HEK293 (cell line): Measurements from ENCODE around the gene ADRB2.

Experiments
- CTCF ChIP-seq: fragments of 450-650 bp; formaldehyde crosslinking; IDR thresholded peaks from 2 replicates; pipeline ENCODE4 v1.5.1; 2016; ENCODE audit warnings: missing biosample characterization, missing genetic modification characterization
- PBX3 ChIP-seq: sonication (generic); formaldehyde crosslinking; IDR thresholded peaks from 2 replicates; pipeline ENCODE4 v1.8.1; 2022; ENCODE audit warnings: mild to moderate bottlenecking, moderate library complexity, missing genetic modification reagents
- PRDM1 ChIP-seq: fragments of 450-650 bp; formaldehyde crosslinking; IDR thresholded peaks from 2 replicates; pipeline ENCODE4; 2016; ENCODE audit warnings: missing biosample characterization, missing genetic modification characterization
- YY1 ChIP-seq: fragments of 450-650 bp; formaldehyde crosslinking; IDR thresholded peaks from 2 replicates; pipeline ENCODE4 v1.5.1; 2018; ENCODE audit warnings: missing biosample characterization, missing genetic modification characterization
- ZNF138 ChIP-seq: fragments of 450-650 bp; formaldehyde crosslinking; IDR thresholded peaks from 2 replicates; pipeline ENCODE4 v1.5.1; 2016; ENCODE audit warnings: missing biosample characterization, missing genetic modification characterization, borderline replicate concordance
- ZNF23 ChIP-seq: fragments of 450-650 bp; formaldehyde crosslinking; IDR thresholded peaks from 2 replicates; pipeline ENCODE4 v1.5.1; 2016; ENCODE audit warnings: missing biosample characterization, missing genetic modification characterization, borderline replicate concordance
- ZNF639 ChIP-seq: fragments of 450-650 bp; formaldehyde crosslinking; IDR thresholded peaks from 2 replicates; pipeline ENCODE4 v1.5.1; 2016; ENCODE audit warnings: missing biosample characterization, missing genetic modification characterization
- ZNF777 ChIP-seq: fragments of 450-650 bp; formaldehyde crosslinking; IDR thresholded peaks from 2 replicates; pipeline ENCODE4 v1.5.1; 2017; ENCODE audit warnings: missing biosample characterization, missing genetic modification characterization, borderline replicate concordance
- ZSCAN16 ChIP-seq: fragments of 450-650 bp; formaldehyde crosslinking; IDR thresholded peaks from 2 replicates; pipeline ENCODE4 v1.5.1; 2016; ENCODE audit warnings: missing biosample characterization, missing genetic modification characterization

- TF ChIP-seq ZNF23 (no peak), ZNF639 (no peak), CTCF (no peak), PRDM1 (0 out of 2 replicates have a peak, but pooled peaks have one; percentile 3), PBX3 (CRISPR knock-in tag) (no peak), YY1 (tag by site-specific recombination) (no peak), ZSCAN16 (tag by site-specific recombination) (no peak), ZNF138 (tag by site-specific recombination) (no peak), ZNF777 (tag by site-specific recombination) (no peak)
Measured at GRCh38 chr5:148860599-148860998, 34.2 kb downstream of the ADRB2 start.
